Right ventricle myocardium superior (tissue), 1 donor: ENCODE results near the gene DCBLD2. TPM values are rescaled to one million over a fixed set of nuclear protein-coding genes. Genes with fewer than 3 reads are reported as not detected.
"Not testable (repeated sequence)": the region's sequence is repeated elsewhere in the genome, so short reads cannot be mapped to it uniquely, and the experiment has no call there.

Experiments used
- ATAC-seq: fragments of 200-7000 bp; cut with Tn5 transposase; one replicate; pipeline ENCODE4 v1.9.1; 2020; ENCODE audit warnings: mild to moderate bottlenecking; ENCODE audit not compliant: poor library complexity
- DNase-seq: peaks from one replicate; pipeline ENCODE4 v3.0.0-alpha.2; 2020
- intact Hi-C: fragments of 100-400 bp; cut with DNase I; formaldehyde crosslinking; loops from one replicate; pipeline ENCODE4 v1.11.2; 2022
- total RNA-seq: library from RNA; stranded (reverse); fragmentation: NEBNext Ultra II Directional; extraction: Animal tissue kit (Norgen Biotek cat#: 25700); gene quantifications from one replicate; pipeline ENCODE4 v1.2.1, GENCODE V29; 2021
- donor health status: DM: no; HTN: yes; CAD: no; lungs with severe emphysema.

DCBLD2 gene
- total RNA-seq, 1 donor from 2014 or later = 27.2 TPM

DNA sequence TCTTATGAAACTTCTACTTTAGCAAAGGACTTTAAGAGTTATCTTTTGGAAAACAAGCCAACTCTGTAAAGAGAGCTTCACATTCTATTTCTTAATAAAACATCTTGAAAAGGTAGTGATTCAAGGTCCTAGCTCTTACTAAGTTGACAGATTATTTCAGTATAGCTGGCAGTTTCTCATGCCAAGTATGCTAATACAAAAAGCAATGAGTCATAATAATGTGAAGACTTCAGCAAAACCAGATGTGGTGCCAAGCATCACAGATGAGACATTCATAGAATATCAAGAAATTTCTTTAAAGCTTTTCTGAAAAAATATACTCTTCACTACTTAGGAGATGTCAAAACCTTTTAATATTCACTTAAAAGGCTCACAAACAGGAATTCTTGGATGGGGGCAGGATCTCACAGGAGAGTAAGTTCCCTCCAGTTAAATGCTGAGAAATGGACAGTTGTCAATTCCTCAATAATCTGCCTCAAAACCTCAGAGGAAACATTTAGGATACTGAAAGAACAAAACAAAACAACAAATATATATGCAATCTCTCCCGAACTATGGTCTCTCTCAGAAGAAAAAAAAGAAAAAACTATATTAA, 45.6 kb downstream of the DCBLD2 start:
- intact Hi-C loops = no loop called here
- ATAC-seq (no peak), DNase-seq (no peak)

DNA sequence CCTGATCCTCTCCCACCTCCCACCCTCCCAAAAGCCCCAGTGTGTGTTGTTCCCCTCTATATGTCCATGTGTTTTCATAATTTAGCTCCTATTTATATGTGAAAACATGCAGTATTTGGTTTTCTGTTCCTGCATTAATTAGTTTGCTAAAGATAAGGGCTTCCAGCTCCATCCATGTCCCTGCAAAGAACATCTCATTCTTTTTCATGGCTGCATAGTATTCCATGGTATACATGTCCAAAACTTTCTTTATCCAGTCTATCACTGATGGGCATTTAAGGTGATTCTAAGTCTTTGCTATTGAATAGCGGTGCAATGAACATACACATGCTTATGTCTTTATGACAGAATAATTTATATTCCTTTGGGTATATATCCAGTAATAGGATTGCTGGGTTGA, 53.4 kb downstream of the DCBLD2 start:
- no peak for DNase-seq
- ATAC-seq = no peak
- intact Hi-C loops = no loop called here

DNA sequence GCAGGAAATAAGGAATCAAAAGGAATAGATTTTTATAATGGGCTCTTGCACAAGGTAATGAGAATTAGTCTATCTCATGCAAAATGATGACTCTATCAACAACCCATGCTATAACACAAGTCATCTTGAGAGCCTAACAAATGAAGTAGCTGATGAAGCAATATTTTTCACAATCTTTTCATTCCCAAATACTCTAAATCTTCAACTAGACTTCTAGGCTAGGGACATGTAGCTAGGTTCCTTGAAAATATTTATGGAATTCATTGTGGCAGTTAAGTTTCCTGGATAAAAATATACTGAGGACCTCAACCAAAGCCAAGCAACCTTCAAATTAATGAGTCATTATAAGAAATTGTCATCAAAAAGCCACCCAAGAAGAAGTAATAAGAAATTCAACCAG, 55.4 kb downstream of the DCBLD2 start:
- intact Hi-C loops = no loop called here
- DNase-seq = no peak
- ATAC-seq = no peak

DNA sequence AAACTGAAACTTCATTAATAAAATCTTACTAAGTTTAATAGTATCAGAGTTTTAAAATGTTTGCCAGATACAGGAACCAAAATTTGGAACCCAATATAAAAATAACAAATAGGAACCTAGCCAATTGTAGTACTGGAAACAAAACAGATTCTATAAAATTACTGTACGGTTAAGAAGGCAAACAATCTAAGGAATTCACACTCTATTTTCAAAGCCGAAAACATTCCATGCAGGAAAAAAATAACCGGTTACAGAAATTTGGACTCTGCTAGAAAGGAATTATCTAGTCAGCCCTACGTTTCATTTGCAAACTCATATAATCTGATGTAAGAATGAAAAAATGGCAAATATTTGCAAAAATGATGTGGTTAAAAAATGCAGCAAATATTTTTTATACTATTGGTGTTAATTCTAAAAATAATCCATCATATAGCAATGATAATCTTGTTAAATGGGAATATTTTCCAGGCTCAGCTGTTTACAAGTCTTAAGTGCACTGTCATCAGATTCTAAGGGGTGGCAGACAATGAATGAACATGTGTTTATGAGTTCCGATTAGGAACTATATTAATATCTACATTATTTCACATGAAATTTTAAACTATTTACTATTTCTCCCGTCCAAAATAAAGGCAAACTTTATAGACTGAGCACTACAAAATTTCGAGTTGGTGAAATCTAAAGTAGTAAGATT, 58.1 kb downstream of the DCBLD2 start:
- DNase-seq (no peak), ATAC-seq (no peak)
- intact Hi-C loops = no loop called here

DNA sequence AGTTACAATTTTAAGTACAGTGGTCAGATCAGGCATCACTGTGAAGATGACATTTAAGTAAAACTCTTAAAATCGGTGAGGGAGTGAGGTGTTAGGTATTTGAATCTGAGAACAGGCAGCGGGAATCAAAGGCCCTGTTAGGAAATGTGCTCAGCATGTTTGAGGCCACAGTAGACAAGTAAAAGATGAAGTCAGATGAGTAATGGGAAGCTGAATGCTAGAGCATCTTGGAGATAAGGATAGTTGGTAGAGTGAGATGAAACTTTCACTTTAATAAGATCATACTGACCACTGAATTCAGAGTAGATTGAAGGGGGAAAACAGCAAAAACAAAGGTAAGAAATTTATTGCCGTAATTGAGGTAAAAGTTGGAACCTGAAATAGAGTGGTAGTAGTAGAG, 61.6 kb downstream of the DCBLD2 start:
- ATAC-seq = no peak
- DNase-seq = no peak
- intact Hi-C loops = no loop called here

DNA sequence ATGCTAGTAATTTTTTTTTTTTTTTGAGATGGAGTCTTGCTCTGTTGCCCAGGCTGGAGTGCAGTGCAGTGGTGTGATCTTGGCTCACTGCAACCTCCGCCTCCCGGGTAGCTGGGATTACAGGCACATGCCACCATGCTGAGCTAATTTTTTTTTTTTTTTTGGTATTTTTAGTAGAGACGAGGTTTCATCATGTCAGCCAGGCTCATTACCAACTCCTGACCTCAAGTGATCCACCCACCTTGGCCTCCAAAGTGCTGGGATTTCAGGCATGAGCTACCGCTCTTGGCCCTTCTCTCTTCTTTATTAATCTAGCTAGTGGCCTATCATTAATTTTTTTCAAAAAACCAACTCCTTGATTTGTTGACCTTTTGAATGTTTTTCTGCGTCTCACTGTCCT, 70.4 kb downstream of the DCBLD2 start:
- ATAC-seq, intact Hi-C loops, DNase-seq: not testable (repeated sequence)

DNA sequence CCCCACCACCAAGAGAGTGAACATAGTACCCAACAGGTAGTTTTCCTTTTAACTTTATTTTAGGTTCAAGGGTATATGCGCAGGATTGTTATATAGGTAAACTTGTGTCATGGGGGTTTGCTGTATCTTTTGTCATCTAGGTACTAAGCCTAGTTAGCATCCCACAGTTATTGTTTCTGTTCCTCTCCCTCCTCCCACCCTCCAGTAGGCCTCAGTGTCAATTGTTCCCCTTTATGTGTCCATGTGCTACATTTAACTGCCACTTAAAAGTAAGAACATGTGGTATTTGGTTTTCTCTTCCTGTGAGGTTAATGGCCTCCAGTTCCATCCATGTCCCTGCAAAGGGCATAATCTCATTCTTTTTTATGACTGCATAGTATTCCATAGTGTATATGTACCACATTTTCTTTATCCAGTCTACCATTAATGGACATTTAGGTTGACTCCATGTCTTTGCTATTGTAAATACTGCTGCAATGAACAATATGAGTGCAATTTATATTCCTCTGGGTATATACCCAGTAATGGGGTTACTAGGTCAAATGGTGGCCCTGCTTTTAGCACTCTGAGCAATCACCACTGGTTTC, 72.2 kb downstream of the DCBLD2 start:
- DNase-seq = no peak
- intact Hi-C loops = loop anchor here (10.0 kb wide), 1 partner anchor 65 kb away; no protein-coding TSS in a partner anchor
- ATAC-seq = no peak

DNA sequence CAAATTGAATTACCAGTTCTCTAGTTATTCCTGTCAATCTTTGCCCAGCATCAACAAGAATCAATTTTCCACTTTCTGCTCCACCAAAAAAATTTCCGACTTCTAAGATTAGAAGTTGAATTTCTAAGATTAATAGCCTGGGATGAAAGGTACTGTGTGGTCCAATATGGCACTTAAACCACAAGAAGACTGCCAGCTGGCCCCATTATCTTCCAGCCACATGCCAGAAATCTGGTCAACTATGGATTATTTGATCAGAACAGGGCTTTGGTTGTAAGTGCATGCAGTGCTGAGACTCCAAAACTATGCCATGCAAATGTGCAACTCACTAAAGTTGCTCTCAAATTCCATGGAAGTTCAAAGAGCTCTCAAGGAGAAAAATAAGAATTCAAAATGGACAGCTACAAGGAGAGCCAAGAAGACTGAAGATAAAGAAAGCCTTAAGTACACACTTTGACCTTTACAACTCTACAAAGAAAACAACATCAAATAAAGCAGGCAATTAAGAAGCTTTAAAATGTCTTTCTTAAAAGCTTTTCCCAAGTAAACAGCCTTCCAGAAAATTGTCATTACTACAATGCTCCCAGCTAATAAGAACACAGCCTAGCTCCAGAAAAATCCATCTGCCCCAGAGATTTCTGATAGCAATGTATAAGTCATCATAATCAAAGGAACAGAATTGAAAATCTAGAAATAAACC, 74.1 kb downstream of the DCBLD2 start:
- intact Hi-C loops = loop anchor here (10.0 kb wide), 1 partner anchor 67 kb away; no protein-coding TSS in a partner anchor
- ATAC-seq = no peak
- no peak for DNase-seq

DNA sequence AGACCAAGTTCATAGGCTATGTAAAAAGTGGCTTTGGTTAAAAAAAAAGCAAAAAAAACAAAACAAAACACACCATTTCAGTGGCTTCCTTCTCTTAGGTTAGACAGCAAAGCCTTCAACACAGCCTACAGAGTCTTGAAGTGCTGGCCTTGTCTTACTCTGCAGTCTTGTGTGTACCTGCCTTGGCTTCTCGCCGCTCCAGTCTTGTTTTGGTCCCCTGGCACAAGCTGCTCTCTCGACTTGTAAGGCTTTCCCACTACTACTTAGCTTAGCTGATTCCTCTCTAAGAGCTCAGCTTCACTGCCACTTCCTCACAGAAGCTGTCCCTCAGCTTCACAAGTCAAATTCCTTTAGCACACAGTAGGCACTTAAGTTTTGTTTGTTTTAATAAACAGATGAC, 75.4 kb downstream of the DCBLD2 start:
- ATAC-seq (no peak), DNase-seq (no peak)
- intact Hi-C loops = loop anchor here (10.0 kb wide), 1 partner anchor 69 kb away; no protein-coding TSS in a partner anchor

DNA sequence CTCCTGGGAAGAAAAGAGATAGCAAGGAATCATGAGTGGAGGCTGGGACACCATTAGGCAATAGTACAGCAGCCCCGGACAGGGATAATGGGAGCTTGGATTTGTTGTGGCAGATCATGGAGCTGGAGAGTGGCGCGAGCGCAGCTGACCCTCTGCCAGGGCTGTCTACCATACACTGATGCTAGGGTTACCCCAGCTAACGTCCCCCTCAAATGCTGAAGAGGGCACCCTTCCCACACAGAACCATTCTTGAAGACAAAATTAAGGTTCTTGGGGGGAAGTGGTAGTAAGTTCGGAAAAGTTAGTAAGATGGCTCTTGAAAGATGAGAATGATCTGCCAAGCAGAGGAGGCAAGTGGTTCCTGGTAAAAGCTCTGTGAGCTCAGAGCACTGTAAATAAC, 77.2 kb downstream of the DCBLD2 start:
- ATAC-seq = no peak
- intact Hi-C loops = loop anchor here (10.0 kb wide), 1 partner anchor 71 kb away; no protein-coding TSS in a partner anchor
- no peak for DNase-seq

DNA sequence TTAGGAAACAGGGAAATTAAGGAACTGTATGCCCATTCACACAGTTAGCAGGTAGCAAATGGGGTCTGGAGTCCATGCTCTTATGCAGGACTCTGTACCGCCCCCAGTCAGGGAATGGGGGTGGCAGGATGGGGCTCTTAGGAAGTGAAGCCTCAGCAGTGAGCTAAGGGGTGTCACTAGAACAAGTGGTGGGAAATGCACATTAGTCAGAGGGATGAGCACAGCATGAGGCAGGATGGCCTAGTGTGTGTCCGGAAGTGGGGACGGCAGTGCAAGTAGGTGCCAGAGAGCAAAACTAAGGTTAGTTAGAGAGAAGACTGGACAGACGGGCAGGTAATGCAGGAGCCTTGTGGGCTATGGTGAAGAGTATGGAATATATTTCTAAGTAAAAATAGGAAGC, 77.7 kb downstream of the DCBLD2 start:
- intact Hi-C loops = loop anchor here (10.0 kb wide), 1 partner anchor 71 kb away; no protein-coding TSS in a partner anchor
- ATAC-seq (no peak), DNase-seq (no peak)

DNA sequence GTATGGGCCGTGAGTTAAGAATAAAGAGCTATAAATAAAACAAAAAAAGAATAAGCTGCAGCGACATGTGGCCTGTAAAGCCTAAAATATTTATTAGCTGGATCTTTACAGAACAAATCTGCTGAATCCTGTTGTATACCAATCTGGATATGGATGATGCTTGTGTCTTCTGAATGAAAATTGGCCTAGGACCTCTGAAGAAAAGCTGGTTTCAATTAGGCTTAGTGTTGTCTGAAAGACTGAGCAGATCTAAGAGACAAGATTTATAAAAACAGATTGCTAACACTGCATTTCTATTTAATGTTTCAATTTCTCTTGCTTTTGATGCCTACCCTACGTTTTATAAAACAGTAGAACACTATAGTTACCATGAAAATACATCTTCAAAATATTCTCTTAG, 80.4 kb downstream of the DCBLD2 start:
- ATAC-seq (no peak), DNase-seq (no peak)
- intact Hi-C loops = loop anchor here (10.0 kb wide), 1 partner anchor 74 kb away; no protein-coding TSS in a partner anchor

DNA sequence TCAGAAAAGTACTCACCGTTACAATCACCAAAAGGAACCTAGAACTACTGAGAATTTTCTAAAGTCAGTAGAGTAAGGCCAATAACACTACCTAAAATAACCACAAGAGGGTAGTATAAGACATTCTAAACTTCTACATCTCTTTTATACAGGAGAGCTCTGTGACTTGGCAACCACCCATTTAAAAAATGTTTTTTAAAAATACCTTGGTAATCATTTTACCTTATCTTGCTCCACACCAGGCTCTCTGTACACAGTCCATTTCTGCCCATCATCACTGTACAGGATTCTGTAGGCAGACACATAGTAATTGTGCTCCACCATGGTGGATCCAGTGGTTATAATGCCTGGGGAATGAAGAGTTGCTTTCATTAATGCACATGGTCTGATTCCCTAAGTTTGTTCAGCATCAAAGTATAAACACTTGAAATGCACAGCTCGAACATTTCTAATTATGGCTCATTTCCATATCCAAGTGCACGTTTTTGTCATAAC, 83.9 kb downstream of the DCBLD2 start:
- DNase-seq (no peak), ATAC-seq (peak; percentile 85)
- intact Hi-C loops = loop anchor here (2.0 kb wide), 1 partner anchor 177 kb away; no protein-coding TSS in a partner anchor

DNA sequence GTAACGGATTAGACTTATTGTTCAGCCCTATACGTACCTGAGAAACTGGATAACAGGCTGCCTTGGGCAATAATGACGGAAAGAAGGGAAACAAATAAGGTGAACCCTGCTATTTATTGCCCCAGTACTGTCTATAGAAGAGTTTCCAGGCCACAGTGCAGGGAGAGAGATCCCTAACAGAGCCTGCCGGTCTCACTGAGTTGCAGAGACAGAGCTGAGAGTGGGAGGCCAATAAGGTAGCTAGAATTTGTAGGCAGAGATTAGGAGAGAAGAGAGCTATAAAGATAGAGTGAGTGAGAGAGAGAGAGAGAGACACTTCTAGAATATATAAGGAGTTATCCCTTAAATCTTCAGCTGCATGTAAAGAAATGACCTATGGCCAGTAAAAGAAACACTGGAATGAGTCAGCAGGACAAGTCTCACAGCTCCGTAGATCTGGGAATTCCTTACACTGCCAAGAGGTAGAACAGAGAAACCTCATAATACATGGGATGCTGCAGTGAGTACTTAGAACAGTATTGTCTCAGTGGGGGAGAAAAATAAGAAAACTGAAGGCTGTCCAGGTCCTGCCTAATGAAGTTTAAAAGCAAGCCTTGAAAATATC, 86.6 kb downstream of the DCBLD2 start:
- ATAC-seq (no peak), DNase-seq (no peak)
- intact Hi-C loops = no loop called here

DNA sequence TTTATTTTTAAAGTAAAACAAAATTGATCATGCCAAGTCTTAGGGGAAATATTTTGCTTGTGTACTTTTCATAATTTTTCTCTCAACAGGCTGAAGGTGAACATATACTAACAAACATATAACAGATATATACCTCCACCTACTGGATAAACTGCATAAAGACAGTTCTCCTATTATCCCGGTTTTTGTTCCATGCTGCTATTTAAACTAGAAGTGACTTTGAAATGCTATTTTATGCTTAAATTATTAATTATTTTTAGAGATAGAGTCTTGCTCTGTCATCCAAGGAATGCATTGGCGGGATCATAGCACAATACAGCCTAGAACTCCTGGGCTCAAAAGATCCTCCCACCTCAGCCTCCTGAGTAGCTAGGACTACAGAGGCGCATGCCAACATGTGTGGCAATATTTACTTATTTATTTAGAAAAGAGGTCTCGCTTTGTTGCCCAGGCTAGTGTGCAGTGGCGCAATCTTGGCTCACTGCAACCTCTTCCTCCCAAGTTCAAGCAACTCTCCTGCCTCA, 88.6 kb downstream of the DCBLD2 start:
- DNase-seq = peak; percentile 39
- intact Hi-C loops = loop anchor here (2.0 kb wide), 1 partner anchor 212 kb away; no protein-coding TSS in a partner anchor
- peak; percentile 77 for ATAC-seq

DNA sequence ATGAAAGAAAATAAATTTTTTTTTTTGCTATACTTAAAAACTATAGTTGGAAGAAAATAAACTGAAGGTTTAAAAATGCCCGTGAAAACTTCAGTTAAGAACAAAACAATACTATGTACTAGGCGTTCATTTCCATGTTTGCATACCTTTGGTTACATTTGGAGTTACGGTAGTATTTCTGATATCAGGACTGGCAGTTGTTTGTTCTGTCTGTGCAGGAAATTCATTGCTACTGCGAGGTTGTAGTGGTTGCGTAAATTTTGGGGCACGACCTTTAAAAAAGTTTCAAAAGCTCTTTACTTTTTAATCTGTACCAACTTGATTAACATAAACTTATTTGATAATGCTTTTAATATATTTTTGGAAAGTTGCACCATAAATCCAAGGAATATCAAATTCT, 90.4 kb downstream of the DCBLD2 start:
- intact Hi-C loops = no loop called here
- ATAC-seq (no peak), DNase-seq (no peak)

DNA sequence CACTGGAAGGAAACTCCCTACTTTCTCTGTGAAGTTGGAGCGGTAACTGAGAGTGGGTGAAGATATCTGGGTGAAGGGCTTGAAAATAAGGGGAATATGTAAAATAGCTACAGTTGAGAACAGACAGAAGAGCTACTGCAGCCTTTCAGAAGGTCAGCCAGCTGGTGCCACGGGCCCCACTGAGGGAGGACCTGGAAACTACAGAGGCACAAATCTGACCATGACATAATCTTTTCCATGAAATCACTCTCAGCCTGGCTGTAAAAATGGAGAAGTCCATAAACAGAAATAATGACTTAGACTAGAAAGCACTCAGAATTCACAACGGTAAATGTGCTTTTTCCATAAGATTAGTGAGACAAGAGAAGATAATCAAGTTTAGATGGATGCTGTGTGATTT, 91.9 kb downstream of the DCBLD2 start:
- intact Hi-C loops = no loop called here
- peak; percentile 44 for DNase-seq
- peak; percentile 55 for ATAC-seq

DNA sequence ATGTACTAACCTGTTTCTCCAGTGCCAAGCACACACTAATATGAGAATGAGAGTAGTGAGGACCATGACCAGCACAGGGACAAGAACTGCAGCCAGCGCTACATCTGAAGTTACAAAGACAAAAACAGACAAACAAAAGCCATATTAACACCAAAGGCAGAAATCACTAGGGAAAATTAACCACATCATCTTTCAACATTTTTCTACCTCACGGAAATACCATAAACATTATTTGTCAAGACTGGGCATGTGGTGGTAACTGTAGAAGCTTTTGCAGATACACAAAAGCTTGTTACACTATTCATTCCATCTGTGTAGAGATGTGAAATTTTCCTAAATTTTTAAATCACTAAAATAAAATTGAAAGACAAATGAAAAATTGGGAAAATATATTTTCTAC, 93.4 kb downstream of the DCBLD2 start:
- DNase-seq = no peak
- no peak for ATAC-seq
- intact Hi-C loops = no loop called here
